ENCODE results near the gene GRAMD2B. TPM values are rescaled to one million over a fixed set of nuclear protein-coding genes. Genes with fewer than 3 reads are reported as not detected.
A peak's percentile ranks its signal among the peaks of the same experiment; 100 is the strongest.

The GRAMD2B gene
- total and polyA plus RNA-seq, 2 of the 13 experiments (the other 11 are each of a cell fraction or from before 2014, with no cell fraction given): 8.1 to 10.6 TPM

DNA sequence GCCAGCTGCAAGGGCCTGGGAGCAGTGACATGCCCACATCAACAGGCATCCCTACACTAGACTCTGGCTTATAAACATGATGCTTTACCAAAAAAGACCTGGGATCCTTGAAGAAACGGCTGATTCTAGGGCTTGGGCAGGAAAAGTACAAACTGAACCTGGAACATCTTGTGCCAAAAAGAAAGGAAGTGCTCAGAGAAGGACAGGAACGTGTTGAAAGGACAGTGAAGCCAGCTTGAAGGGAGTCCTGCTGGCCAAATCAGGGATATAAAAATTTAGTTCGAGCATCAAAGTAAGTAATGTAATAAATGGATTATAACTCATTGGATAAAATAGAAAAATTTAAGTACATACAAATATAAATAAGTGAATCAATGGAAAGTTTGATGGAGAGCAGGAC, 113.7 kb downstream of the GRAMD2B start (continued):
- TF ChIP-seq HOMEZ (CRISPR knock-in tag; IDR thresholded peaks at IDR 0.05; ENCODE audit: low read depth): no peak
- no peak for TF ChIP-seq ISL2 (CRISPR knock-in tag; IDR thresholded peaks at IDR 0.05)
- no peak for TF ChIP-seq MXI1 (IDR thresholded peaks at IDR 0.05; ENCODE audit: borderline replicate concordance, low read depth, low read length)
- no peak for TF ChIP-seq FOXP1 (IDR thresholded peaks at IDR 0.05)
- TF ChIP-seq FOXP1 (CRISPR knock-in tag; IDR thresholded peaks at IDR 0.05): no peak
- TF ChIP-seq EHMT2 (IDR thresholded peaks at IDR 0.05; ENCODE audit: borderline replicate concordance, low read depth, low read length): no peak
- TF ChIP-seq KLF11 (CRISPR knock-in tag; IDR thresholded peaks at IDR 0.05): no peak
- TF ChIP-seq RBM39 (IDR thresholded peaks at IDR 0.05; ENCODE audit: low read depth, low read length, poor library complexity, severe bottlenecking): no peak
- no peak for TF ChIP-seq AHR (CRISPR knock-in tag; IDR thresholded peaks at IDR 0.05)
- TF ChIP-seq TGIF2 (CRISPR knock-in tag; IDR thresholded peaks at IDR 0.05): no peak

GRCh38 chr5:126538579-126538978, 115.4 kb downstream of the GRAMD2B start:
- no peaks in the 10 kb centered on the region for H3K9me3 ChIP-seq (ENCODE audit: low read length)
- in situ Hi-C loops (cut with HindIII; ENCODE audit: extremely low pct_ligation_motif_present, low pct_unique_long_range_greater_than_20kb) (loop anchor here (5.0 kb wide), 1 partner anchor 186 kb away; no protein-coding TSS in a partner anchor), intact Hi-C loops (cut with micrococcal nuclease; ENCODE audit: unreplicated experiment) (loop anchor here (5.0 kb wide), 1 partner anchor 46 kb away; no protein-coding TSS in a partner anchor)
- CTCF ChIA-PET (ENCODE audit: low intra/inter-chr PET ratio, low total read pairs): interaction anchor here (2.2 to 4.1 kb wide), 2 partner anchors 184 to 199 kb away, joined by 28 to 40 read pairs; no protein-coding TSS in a partner anchor
- TF ChIP-seq RCOR2 (CRISPR knock-in tag; IDR thresholded peaks at IDR 0.05): 0 out of 2 replicates have a peak, but pooled peaks have one; percentile 10
- TF ChIP-seq, protein P1, sequence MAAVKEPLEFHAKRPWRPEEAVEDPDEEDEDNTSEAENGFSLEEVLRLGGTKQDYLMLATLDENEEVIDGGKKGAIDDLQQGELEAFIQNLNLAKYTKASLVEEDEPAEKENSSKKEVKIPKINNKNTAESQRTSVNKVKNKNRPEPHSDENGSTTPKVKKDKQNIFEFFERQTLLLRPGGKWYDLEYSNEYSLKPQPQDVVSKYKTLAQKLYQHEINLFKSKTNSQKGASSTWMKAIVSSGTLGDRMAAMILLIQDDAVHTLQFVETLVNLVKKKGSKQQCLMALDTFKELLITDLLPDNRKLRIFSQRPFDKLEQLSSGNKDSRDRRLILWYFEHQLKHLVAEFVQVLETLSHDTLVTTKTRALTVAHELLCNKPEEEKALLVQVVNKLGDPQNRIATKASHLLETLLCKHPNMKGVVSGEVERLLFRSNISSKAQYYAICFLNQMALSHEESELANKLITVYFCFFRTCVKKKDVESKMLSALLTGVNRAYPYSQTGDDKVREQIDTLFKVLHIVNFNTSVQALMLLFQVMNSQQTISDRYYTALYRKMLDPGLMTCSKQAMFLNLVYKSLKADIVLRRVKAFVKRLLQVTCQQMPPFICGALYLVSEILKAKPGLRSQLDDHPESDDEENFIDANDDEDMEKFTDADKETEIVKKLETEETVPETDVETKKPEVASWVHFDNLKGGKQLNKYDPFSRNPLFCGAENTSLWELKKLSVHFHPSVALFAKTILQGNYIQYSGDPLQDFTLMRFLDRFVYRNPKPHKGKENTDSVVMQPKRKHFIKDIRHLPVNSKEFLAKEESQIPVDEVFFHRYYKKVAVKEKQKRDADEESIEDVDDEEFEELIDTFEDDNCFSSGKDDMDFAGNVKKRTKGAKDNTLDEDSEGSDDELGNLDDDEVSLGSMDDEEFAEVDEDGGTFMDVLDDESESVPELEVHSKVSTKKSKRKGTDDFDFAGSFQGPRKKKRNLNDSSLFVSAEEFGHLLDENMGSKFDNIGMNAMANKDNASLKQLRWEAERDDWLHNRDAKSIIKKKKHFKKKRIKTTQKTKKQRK (IDR thresholded peaks at IDR 0.05; ENCODE audit: low read length): no peak
- H3K4me1 ChIP-seq (ENCODE audit: insufficient read depth, low read length): peaks cover 23% of the 10 kb centered on the region
- no peak overlapping the region for H3K4me3 ChIP-seq (replicated peaks in 1 of 3; ENCODE audit: insufficient read depth in 1 of 3, low read depth in 2 of 3, low read length in 3 of 3)
- ATAC-seq (no peak), DNase-seq (ENCODE audit: low spot score) (no peak), FAIRE-seq (no peak)
- 86% methylated on average over 1 of the region's 1 CpG for WGBS (ENCODE audit: low lambda C conversion rate)
- H3K4me2 ChIP-seq (ENCODE audit: low read depth, low read length): peak overlapping the region; percentile 36; the same call in 1 of the 2 replicates
- no peaks in the 10 kb centered on the region for H3K36me3 ChIP-seq (replicated peaks in 1 of 2; ENCODE audit: control insufficient read depth in 1 of 2, insufficient read depth in 2 of 2, low read length in 2 of 2)
- POLR2A ChIA-PET: interaction anchor here (1.5 kb wide), 1 partner anchor 167 kb away, joined by 4 read pairs; no protein-coding TSS in a partner anchor
- H3K79me2 ChIP-seq (ENCODE audit: insufficient read depth, low read length): no peaks in the 10 kb centered on the region
- no peak overlapping the region for H2AFZ ChIP-seq (ENCODE audit: low read length)
- no TSS peak for BruUV-seq (replicated peaks)
- H4K20me1 ChIP-seq (ENCODE audit: insufficient read depth, low read length): no peaks in the 10 kb centered on the region
- no peak overlapping the region for H3K9ac ChIP-seq (ENCODE audit: insufficient read depth, low read depth, low read length)
- peak overlapping the region; percentile 50 for H3K27ac ChIP-seq (ENCODE audit: extremely low read length, insufficient read depth, low read length)
- no peaks in the 10 kb centered on the region; a peak in 1 of 5 replicates for H3K27me3 ChIP-seq (ENCODE audit: control insufficient read depth in 1 of 2, insufficient read depth in 2 of 2, low read length in 2 of 2)

All from HepG2 (cell line).